Fibroblast of peridontal ligament (primary cell): ENCODE measurements around the gene KIAA1614.

Source experiments
- DNase-seq: peaks from one replicate; pipeline ENCODE4 v3.0.0-alpha.2; 2010; ENCODE audit errors: extremely low read depth

The KIAA1614 gene

GRCh38 chr1:180912801-180913565 is at the start of gene KIAA1614:
KIAA1614 (plus strand) TSS chr1:180912897; CDS start chr1:180913244, 347 bp downstream.
- DNase-seq, result peak; percentile 43

- DNase-seq, result peak; percentile 85
Measured at GRCh38 chr1:180863158-180863775, 49.4 kb upstream of the KIAA1614 start.

GRCh38 chr1:180881806-180882509 is 30.7 kb upstream of the KIAA1614 start:
- peak; percentile 72 for DNase-seq

GRCh38 chr1:180884588-180885300 is 28.0 kb upstream of the KIAA1614 start:
- no peak for DNase-seq

- DNase-seq, result no peak
Measured at GRCh38 chr1:180886338-180886737, 26.4 kb upstream of the KIAA1614 start.

- DNase-seq, result no peak
Measured at GRCh38 chr1:180887841-180888240, 24.9 kb upstream of the KIAA1614 start.

- no peak for DNase-seq
Measured at GRCh38 chr1:180888870-180889269, 23.8 kb upstream of the KIAA1614 start.

GRCh38 chr1:180889325-180889724 is 23.4 kb upstream of the KIAA1614 start:
- no peak for DNase-seq

- DNase-seq, result no peak
Measured at GRCh38 chr1:180892272-180892671, 20.4 kb upstream of the KIAA1614 start.

- no peak for DNase-seq
Measured at GRCh38 chr1:180892675-180893074, 20.0 kb upstream of the KIAA1614 start.

GRCh38 chr1:180893614-180894013 is 19.1 kb upstream of the KIAA1614 start:
- DNase-seq, result no peak

- no peak for DNase-seq
Measured at GRCh38 chr1:180896161-180896560, 16.5 kb upstream of the KIAA1614 start.

GRCh38 chr1:180898441-180899219 is 14.1 kb upstream of the KIAA1614 start:
- DNase-seq, result peak; percentile 19

GRCh38 chr1:180899262-180899661 is 13.4 kb upstream of the KIAA1614 start:
- DNase-seq, result no peak

- no peak for DNase-seq
Measured at GRCh38 chr1:180901076-180901990, 11.4 kb upstream of the KIAA1614 start.

GRCh38 chr1:180902541-180902940 is 10.2 kb upstream of the KIAA1614 start:
- no peak for DNase-seq

GRCh38 chr1:180905927-180906326 is 6.8 kb upstream of the KIAA1614 start:
- no peak for DNase-seq

- DNase-seq, result no peak
Measured at GRCh38 chr1:180906511-180906910, 6.2 kb upstream of the KIAA1614 start.

GRCh38 chr1:180907313-180908055 is 5.2 kb upstream of the KIAA1614 start:
- no peak for DNase-seq
